ENCODE results near the gene ARHGEF10L. TPM values are rescaled to one million over a fixed set of nuclear protein-coding genes. Genes with fewer than 3 reads are reported as not detected.

ARHGEF10L gene
- total RNA-seq, 1 donor from 2014 or later: 59.9 TPM

GRCh38 chr1:17577907-17578297 lies 38.4 kb downstream of the ARHGEF10L start:
- no peak for ATAC-seq
- DNase-seq (ENCODE audit: missing footprints): no peak
- intact Hi-C loops (cut with DNase I): no loop called here

GRCh38 chr1:17579951-17580939 lies 40.7 kb downstream of the ARHGEF10L start:
- ATAC-seq: no peak
- intact Hi-C loops (cut with DNase I): no loop called here
- peak; percentile 50 for DNase-seq (ENCODE audit: missing footprints)

- ATAC-seq (no peak), DNase-seq (ENCODE audit: missing footprints) (peak; percentile 48)
- intact Hi-C loops (cut with DNase I): no loop called here
These were observed 42.1 kb downstream of the ARHGEF10L start for GRCh38 chr1:17581389-17582123.

GRCh38 chr1:17582124-17582774 lies 42.8 kb downstream of the ARHGEF10L start:
- ATAC-seq (no peak), DNase-seq (ENCODE audit: missing footprints) (no peak)
- intact Hi-C loops (cut with DNase I): no loop called here

- intact Hi-C loops (cut with DNase I): no loop called here
- ATAC-seq (no peak), DNase-seq (ENCODE audit: missing footprints) (no peak)
These were observed 45.0 kb downstream of the ARHGEF10L start for GRCh38 chr1:17584539-17584938.

- ATAC-seq (no peak), DNase-seq (ENCODE audit: missing footprints) (no peak)
- intact Hi-C loops (cut with DNase I): no loop called here
These were observed 45.9 kb downstream of the ARHGEF10L start for GRCh38 chr1:17585266-17585987.

GRCh38 chr1:17586172-17586964 lies 46.9 kb downstream of the ARHGEF10L start:
- DNase-seq (ENCODE audit: missing footprints): no peak
- no peak for ATAC-seq
- intact Hi-C loops (cut with DNase I): loop anchor here (2.0 kb wide), 1 partner anchor 16 kb away; no protein-coding TSS in a partner anchor

- DNase-seq (ENCODE audit: missing footprints) (no peak), ATAC-seq (peak; percentile 59)
- intact Hi-C loops (cut with DNase I): loop anchor here (2.0 kb wide), 2 partner anchors 17 to 49 kb away; partner anchors contain the start of gene ARHGEF10L
These were observed 48.2 kb downstream of the ARHGEF10L start for GRCh38 chr1:17587693-17588047.

GRCh38 chr1:17588048-17588871 lies 48.8 kb downstream of the ARHGEF10L start:
- intact Hi-C loops (cut with DNase I): loop anchor here (2.0 kb wide), 1 partner anchor 49 kb away; the partner anchor contains the start of gene ARHGEF10L
- DNase-seq (ENCODE audit: missing footprints) (no peak), ATAC-seq (peak; percentile 85)

GRCh38 chr1:17591814-17592430 lies 52.4 kb downstream of the ARHGEF10L start:
- DNase-seq (ENCODE audit: missing footprints): no peak
- ATAC-seq: no peak
- intact Hi-C loops (cut with DNase I): no loop called here

GRCh38 chr1:17594026-17594425 lies 54.5 kb downstream of the ARHGEF10L start:
- no peak for DNase-seq (ENCODE audit: missing footprints)
- intact Hi-C loops (cut with DNase I): no loop called here
- ATAC-seq: peak; percentile 88

- no peak for DNase-seq (ENCODE audit: missing footprints)
- intact Hi-C loops (cut with DNase I): no loop called here
- no peak for ATAC-seq
These were observed 55.4 kb downstream of the ARHGEF10L start for GRCh38 chr1:17594690-17595601.

GRCh38 chr1:17595602-17595925 lies 56.1 kb downstream of the ARHGEF10L start:
- intact Hi-C loops (cut with DNase I): no loop called here
- no peak for DNase-seq (ENCODE audit: missing footprints)
- ATAC-seq: no peak

- intact Hi-C loops (cut with DNase I): no loop called here
- DNase-seq (ENCODE audit: missing footprints) (no peak), ATAC-seq (no peak)
These were observed 56.7 kb downstream of the ARHGEF10L start for GRCh38 chr1:17596186-17596585.

- intact Hi-C loops (cut with DNase I): no loop called here
- no peak for DNase-seq (ENCODE audit: missing footprints)
- ATAC-seq: no peak
These were observed 57.4 kb downstream of the ARHGEF10L start for GRCh38 chr1:17596651-17597509.
